Right lobe of liver (tissue), 6 donors: ENCODE data around the gene MUC6. TPM values are rescaled to one million over a fixed set of nuclear protein-coding genes. Genes with fewer than 3 reads are reported as not detected.

ENCODE experiments used
- ATAC-seq, 4 donors: fragments of 200-7000 bp; cut with Tn5 transposase; one replicate each; pipeline ENCODE4 v1.9.1; 2020; ENCODE audit warnings: mild to moderate bottlenecking in 4 of 4, moderate library complexity in 4 of 4
- DNase-seq, 3 donors: peaks; one replicate each; pipeline ENCODE4 v3.0.0-alpha.2; 2020
- H3K27ac ChIP-seq, 3 donors: fragments of 200-600 bp; one replicate each; pipeline ENCODE4 v1.8.0; 2022
- H3K27me3 ChIP-seq, 2 donors: fragments of 200-600 bp; one replicate each; pipeline ENCODE4 v1.8.0; 2022
- H3K36me3 ChIP-seq, 4 donors: fragments of 200-600 bp; sonication (generic) in 1 of 4; one replicate each; pipeline versions ENCODE4 v1.5.1 to v1.8.0; 2017 to 2022; ENCODE audit warnings: control low read depth in 1 of 4
- H3K4me1 ChIP-seq, 4 donors: fragments of 200-600 bp; sonication (generic) in 1 of 4; one replicate each; pipeline versions ENCODE4 v1.5.1 to v1.8.0; 2017 to 2022; ENCODE audit warnings: control low read depth in 1 of 4
- H3K4me3 ChIP-seq, 3 donors: fragments of 200-600 bp; one replicate each; pipeline ENCODE4 v1.8.0; 2022
- H3K9me3 ChIP-seq, 4 donors: fragments of 200-600 bp; sonication (generic) in 1 of 4; one replicate each; pipeline versions ENCODE4 v1.5.1 to v1.8.0; 2017 to 2022; ENCODE audit warnings: control low read depth in 1 of 4
- CTCF ChIP-seq, 4 donors: fragments of 200-600 bp in 3 of 4; fragments of 450-650 bp in 1 of 4; IDR thresholded peaks; one replicate each; pipeline versions ENCODE4 v1.5.1 to v1.8.0; 2016 to 2022; ENCODE audit warnings: antibody characterized with exemption in 4 of 4, mild to moderate bottlenecking in 2 of 4
- POLR2A ChIP-seq: fragments of 450-650 bp; IDR thresholded peaks from one replicate; pipeline ENCODE4 v1.6.1; 2017; ENCODE audit warnings: antibody characterized with exemption, mild to moderate bottlenecking
- WGBS: methylation state at CpG from one replicate; pipeline ENCODE4 v1.1.6; 2018; ENCODE audit warnings: low coverage, low lambda C conversion rate; ENCODE audit not compliant: insufficient coverage; ENCODE audit errors: missing lambda C conversion rate; 5-methylcytosine and 5-hydroxymethylcytosine counted together
- intact Hi-C, 2 donors: fragments of 100-400 bp; cut with DNase I; formaldehyde crosslinking; loops; one replicate each; pipeline versions ENCODE4 v1.11.2 to v1.14.1; 2022
- total RNA-seq, 6 experiments: library from RNA; depleted of rRNA in 2 of 6; stranded (reverse); fragments of >200 nt in 2 of 6; fragmentation: NEBNext Ultra II Directional in 3 of 6; extraction: Animal tissue kit (Norgen Biotek cat#: 25700) in 3 of 6; gene quantifications; one replicate each; pipeline versions ENCODE4 v1.1.0 to v1.2.4, GENCODE V29; 2016 to 2023
- donor health status: DM: no; HTN: yes; CAD: no.
- donor health status: DM: no; HTN: no; CAD: no.
- donor health status: DM: no; HTN: no; CAD: no.
- donor health status: DM: no; HTN: yes; CAD: no.
- donor health status: DM: no; HTN: yes; CAD: no.

MUC6 gene
- total RNA-seq, 6 experiments from 2014 or later: 0.31 to 2.1 (median 0.72) TPM

DNA sequence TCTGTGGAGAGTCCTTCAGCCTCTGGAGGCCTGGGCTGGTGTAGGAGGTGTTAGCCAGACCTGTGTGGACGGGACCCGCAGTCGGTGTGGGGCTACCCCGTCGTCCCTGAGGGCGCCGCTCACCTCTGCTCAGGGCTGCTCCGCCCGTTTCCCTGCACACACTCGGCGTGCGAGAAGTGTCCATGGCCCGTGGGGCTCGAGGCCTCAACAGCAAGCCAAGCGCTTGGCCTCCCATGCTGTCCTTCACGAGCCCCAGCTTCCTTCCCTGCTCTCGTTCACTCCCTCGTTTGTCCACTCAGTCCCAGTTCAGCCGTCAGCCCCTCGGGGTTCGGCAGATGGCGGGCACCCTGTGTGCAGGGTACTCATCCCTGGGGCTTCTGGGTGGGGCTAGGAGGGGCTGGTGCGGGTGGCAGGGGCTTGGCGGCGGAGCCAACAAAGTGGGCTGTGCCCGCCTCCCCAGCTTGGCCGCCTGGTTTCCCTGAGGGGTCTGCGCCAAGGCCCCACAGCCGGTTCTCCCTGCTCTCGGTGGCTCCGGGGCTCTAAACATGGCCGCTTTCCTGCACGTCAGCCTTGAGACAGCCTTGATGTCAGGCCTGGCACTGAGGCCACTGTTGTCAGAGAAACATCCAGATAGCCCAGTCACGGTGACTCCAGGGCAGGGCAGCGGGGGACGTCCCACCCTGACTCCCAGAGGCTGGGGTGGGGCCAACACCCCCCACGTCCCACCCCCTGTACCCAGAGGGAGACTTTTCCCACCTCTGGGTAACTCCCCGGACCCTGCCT is 3.3 kb downstream of the MUC6 start:
- H3K27ac ChIP-seq: no peak overlapping the region
- no peaks in the 10 kb centered on the region for H3K9me3 ChIP-seq
- no peak for ATAC-seq
- H3K36me3 ChIP-seq: no peaks in the 10 kb centered on the region
- H3K4me3 ChIP-seq: no peak overlapping the region
- no peaks in the 10 kb centered on the region for H3K27me3 ChIP-seq
- intact Hi-C loops: no loop called here
- DNase-seq: no peak
- TF ChIP-seq CTCF (IDR thresholded peaks at IDR 0.05) (no peak), POLR2A (no peak)
- H3K4me1 ChIP-seq: no peaks in the 10 kb centered on the region
- whole genome bisulfite sequencing: 50% methylated on average over 1 of the region's 38 CpGs

- 97% methylated on average over 9 of the region's 12 CpGs for WGBS
- no peak for ATAC-seq
- H3K27ac ChIP-seq: no peak overlapping the region
- intact Hi-C loops: no loop called here
- TF ChIP-seq CTCF (IDR thresholded peaks at IDR 0.05) (no peak), POLR2A (no peak)
- H3K36me3 ChIP-seq: no peaks in the 10 kb centered on the region
- no peak for DNase-seq
- no peaks in the 10 kb centered on the region for H3K4me1 ChIP-seq
- H3K4me3 ChIP-seq: no peak overlapping the region
- H3K27me3 ChIP-seq: no peaks in the 10 kb centered on the region
- no peaks in the 10 kb centered on the region for H3K9me3 ChIP-seq
These were observed 4.1 kb downstream of the MUC6 start for GRCh38 chr11:1032310-1032891.

DNA sequence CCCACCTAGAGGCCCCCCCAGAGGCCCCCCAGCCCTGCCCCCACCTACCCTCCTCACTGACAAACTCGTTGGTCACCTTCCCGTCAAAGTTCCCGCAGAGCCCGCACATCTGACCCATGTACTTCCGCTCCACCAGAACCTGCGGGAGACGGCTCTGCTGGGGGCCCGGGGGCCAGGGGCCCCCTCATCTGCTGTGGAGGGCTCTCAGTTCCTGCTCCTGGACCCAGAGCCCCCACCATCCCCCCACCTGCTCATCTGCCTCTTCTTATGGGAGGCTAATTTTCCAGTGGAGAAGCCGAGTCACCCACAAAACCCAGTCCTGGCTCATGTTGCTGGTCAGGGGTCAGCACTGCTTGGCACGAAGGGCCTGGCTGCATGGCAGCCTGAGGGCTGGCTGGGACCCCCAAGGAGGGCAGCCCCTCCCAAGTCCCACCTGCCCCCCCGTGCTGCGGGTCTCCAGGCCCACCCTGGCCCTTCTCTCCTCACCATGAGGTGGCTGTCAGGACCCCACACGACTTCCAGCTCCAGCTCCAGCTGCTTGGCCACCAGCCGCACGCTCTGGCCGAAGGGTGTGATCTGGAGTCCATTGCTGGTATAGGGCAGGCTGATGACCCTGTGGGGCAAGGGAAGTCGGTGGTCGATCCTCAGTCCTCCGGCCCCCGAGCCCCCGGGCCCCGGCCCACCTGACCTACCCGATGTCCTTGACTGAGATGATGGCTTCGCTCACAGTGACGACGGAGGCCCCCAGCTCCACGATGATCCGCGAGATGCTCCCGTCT is 5.2 kb downstream of the MUC6 start:
- ATAC-seq (no peak), DNase-seq (no peak)
- Histone ChIP-seq H3K27ac (no peak overlapping the region), H3K4me3 (no peak overlapping the region), H3K4me1 (no peaks in the 10 kb centered on the region), H3K27me3 (no peaks in the 10 kb centered on the region), H3K9me3 (no peaks in the 10 kb centered on the region), H3K36me3 (no peaks in the 10 kb centered on the region)
- no CpG with 5 or more reads among the region's 30 CpGs for WGBS
- TF ChIP-seq POLR2A (no peak), CTCF (IDR thresholded peaks at IDR 0.05) (no peak)
- intact Hi-C loops: no loop called here

DNA sequence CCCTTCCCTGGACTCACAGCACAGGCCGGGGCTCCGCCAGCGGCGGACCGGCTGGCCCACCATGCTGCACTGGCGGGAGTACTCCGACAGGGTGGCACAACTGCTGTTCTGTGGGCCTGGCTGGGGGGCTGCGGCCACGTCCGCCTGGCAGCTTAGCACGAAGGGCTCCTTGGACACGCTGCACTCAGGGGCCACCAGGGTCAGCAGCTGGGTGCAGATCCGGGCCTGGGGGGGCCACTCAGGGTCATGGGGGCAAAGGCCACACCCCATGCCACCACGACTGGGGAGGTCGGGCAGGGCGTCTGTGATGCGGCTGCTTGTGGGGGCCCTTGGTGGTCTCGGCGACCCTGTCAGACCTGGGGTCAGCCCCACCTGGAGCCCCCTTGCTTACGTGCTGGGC is 6.0 kb downstream of the MUC6 start:
- no peaks in the 10 kb centered on the region for H3K27me3 ChIP-seq
- no peak overlapping the region for H3K4me3 ChIP-seq
- 39% methylated on average over 4 of the region's 20 CpGs for WGBS
- no peaks in the 10 kb centered on the region for H3K9me3 ChIP-seq
- no peak overlapping the region for H3K27ac ChIP-seq
- DNase-seq (no peak), ATAC-seq (no peak)
- no peaks in the 10 kb centered on the region for H3K36me3 ChIP-seq
- no peaks in the 10 kb centered on the region for H3K4me1 ChIP-seq
- no peak for TF ChIP-seq POLR2A
- TF ChIP-seq CTCF (IDR thresholded peaks at IDR 0.05): no peak
- intact Hi-C loops: no loop called here
